BJ (cell line): ENCODE data around the gene FSCN2. TPM values are rescaled to one million over a fixed set of nuclear protein-coding genes. Genes with fewer than 3 reads are reported as not detected.

Source experiments
- CTCF ChIA-PET: fragments of 350-600 bp; formaldehyde crosslinking; extraction: SDS; loops from one replicate; lab custom pipeline; 2021; ENCODE audit warnings: antibody characterized with exemption, inconsistent platforms; lab: Yijun Ruan, JAX
- POLR2A ChIA-PET: fragments of 300-600 bp; sonication (Branson Sonifier 250); formaldehyde crosslinking; extraction: SDS; loops from one replicate; lab custom pipeline; 2021; ENCODE audit warnings: antibody characterized with exemption; lab: Charles Lee
- DNase-seq: peaks from one replicate; pipeline ENCODE4 v3.0.0-alpha.2; 2011; ENCODE audit warnings: low read depth
- H3K27me3 ChIP-seq: 2 replicates; pipeline ENCODE4 v1.6.0; 2011; ENCODE audit warnings: low read length; ENCODE audit not compliant: control insufficient read depth, insufficient read depth
- H3K36me3 ChIP-seq: 2 replicates; pipeline ENCODE4 v1.5.1; 2011; ENCODE audit warnings: low read length; ENCODE audit not compliant: control insufficient read depth, insufficient read depth
- H3K4me3 ChIP-seq: 2 replicates; pipeline ENCODE4 v1.5.1; 2011; ENCODE audit warnings: low read depth, mild to moderate bottlenecking, control low read depth, low read length
- CTCF ChIP-seq: IDR thresholded peaks from 2 replicates; pipeline ENCODE4 v1.5.1; 2011; ENCODE audit warnings: low read depth, mild to moderate bottlenecking, control low read depth, inconsistent platforms, low read length, moderate library complexity; ENCODE audit not compliant: insufficient read depth
- polyA plus RNA-seq: library from polyadenylated mRNA; depleted of rRNA; stranded (reverse); fragments of >200 nt; gene quantifications from 2 replicates; pipeline ENCODE4 v1.2.3, GENCODE V29; 2011

Gene FSCN2
- polyA plus RNA-seq, 1 experiment: 1.3 TPM

- H3K4me3 ChIP-seq: peak overlapping the region; percentile 89
- ChIA-PET POLR2A (interaction anchor here (0.6 to 1.2 kb wide), 3 partner anchors 12 to 150 kb away, joined by 3 to 10 read pairs (median 3); partner anchors contain the start of genes CCDC137 and FSCN2), CTCF (interaction anchor here (1.1 kb wide), 1 partner anchor 84 kb away, joined by 5 read pairs; no protein-coding TSS in a partner anchor)
- no peak for TF ChIP-seq CTCF
- DNase-seq: no peak
- peaks cover 11% of the 10 kb centered on the region for H3K36me3 ChIP-seq
- H3K27me3 ChIP-seq: no peaks in the 10 kb centered on the region
These were observed 11.7 kb upstream of the FSCN2 start for GRCh38 chr17:81516439-81516838.

DNA sequence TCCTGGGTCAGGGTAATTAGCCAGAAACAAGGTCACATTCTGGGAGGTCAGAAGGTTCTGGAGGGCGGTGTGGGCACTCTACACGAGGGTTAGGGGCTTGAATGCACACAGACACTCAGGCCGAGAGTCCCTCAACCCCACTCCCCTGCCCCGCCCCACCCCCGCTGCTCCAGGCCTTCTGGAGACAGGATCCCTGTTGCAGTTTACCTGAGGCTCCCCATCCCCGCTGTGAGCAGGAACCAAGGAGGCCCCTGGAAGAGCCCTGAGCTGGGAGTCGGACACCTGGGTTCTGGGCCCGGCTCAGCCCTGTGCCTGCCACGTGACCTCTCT, 11.2 kb upstream of the FSCN2 start:
- POLR2A ChIA-PET: interaction anchor here (0.6 kb wide), 1 partner anchor 11 kb away, joined by 10 read pairs; the partner anchor contains the start of gene FSCN2
- Histone ChIP-seq H3K4me3 (peak overlapping the region; percentile 89; the same call in 1 of the 2 replicates), H3K27me3 (no peaks in the 10 kb centered on the region), H3K36me3 (peaks cover 7% of the 10 kb centered on the region)
- no peak for DNase-seq
- CTCF ChIA-PET: no interaction called here
- no peak for TF ChIP-seq CTCF

- no peaks in the 10 kb centered on the region for H3K27me3 ChIP-seq
- TF ChIP-seq CTCF: no peak
- no peak overlapping the region for H3K4me3 ChIP-seq
- peaks cover 3% of the 10 kb centered on the region for H3K36me3 ChIP-seq
- POLR2A ChIA-PET: interaction anchor here (0.5 kb wide), 1 partner anchor 125 kb away, joined by 4 read pairs; no protein-coding TSS in a partner anchor
- CTCF ChIA-PET: interaction anchor here (3.0 kb wide), 1 partner anchor 84 kb away, joined by 30 read pairs; no protein-coding TSS in a partner anchor
- DNase-seq: no peak
These were observed 10.7 kb upstream of the FSCN2 start for GRCh38 chr17:81517339-81518112.

DNA sequence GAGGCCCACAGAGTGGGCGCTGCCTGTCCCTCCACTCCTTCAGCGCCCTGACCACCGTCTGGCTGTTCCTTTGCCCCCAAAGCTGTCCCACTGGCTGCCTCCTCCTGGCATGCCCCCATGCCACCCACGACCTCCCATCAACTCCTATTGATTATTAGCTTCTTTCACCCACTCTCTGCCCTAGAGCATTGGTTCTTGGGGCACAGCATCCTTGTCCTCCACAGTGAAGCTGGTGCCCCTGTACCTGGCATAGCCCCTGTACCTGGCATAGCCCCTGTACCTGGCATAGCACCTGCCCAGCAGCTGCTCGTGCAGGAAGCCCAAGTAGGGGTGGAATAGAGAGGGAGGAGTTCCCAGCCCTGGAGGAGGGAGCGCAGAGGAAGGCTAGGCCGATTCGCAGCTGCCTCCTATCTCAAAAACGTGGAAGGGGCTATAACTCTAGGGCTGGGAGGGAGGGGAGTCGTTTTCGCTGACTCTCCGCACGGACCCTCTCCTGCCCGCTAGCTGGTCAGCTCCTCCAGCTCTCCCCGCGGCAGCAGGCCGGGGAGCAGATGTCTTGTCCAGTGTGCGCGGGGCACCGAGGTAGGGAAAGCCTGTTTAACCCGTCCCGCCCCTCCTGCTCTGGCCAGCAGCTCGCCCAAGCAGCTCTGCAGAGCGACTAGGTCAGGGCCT, 9.9 kb upstream of the FSCN2 start:
- ChIA-PET CTCF (interaction anchor here (0.7 to 3.0 kb wide), 7 partner anchors 9 to 273 kb away, joined by 3 to 30 read pairs (median 3); no protein-coding TSS in a partner anchor), POLR2A (interaction anchor here (0.5 to 0.6 kb wide), 2 partner anchors 8 to 126 kb away, joined by 4 to 5 read pairs; no protein-coding TSS in a partner anchor)

More for the DNA sequence above, 9.9 kb upstream of the FSCN2 start:
- TF ChIP-seq CTCF: no peak
- no peak for DNase-seq
- H3K36me3 ChIP-seq: peaks cover 3% of the 10 kb centered on the region
- H3K4me3 ChIP-seq: peak overlapping the region; percentile 42
- H3K27me3 ChIP-seq: no peaks in the 10 kb centered on the region
